Measurements from ENCODE around the gene ALOX12.

- TF ChIP-seq CTCF (IDR thresholded peaks at IDR 0.05) (no peak), POLR2AphosphoS5 (IDR thresholded peaks at IDR 0.05) (no peak)
These were observed 44.0 kb downstream of the ALOX12 start for GRCh38 chr17:7039832-7040231.
